ENCODE measurements around the gene DNMT3A. TPM values are rescaled to one million over a fixed set of nuclear protein-coding genes. Genes with fewer than 3 reads are reported as not detected.

Gene DNMT3A
- 31.4 TPM for total RNA-seq
- 6.5 TPM for polyA plus RNA-seq (ENCODE audit: insufficient read depth, low read depth, low replicate concordance)
- long read RNA-seq, donor 1, full-length matches to known transcripts = 7 of 7 reads
- long read RNA-seq, donor 1, partial matches to known transcripts = 0 of 7 reads
- long read RNA-seq, donor 1, other reads (novel, unspliced or antisense) = 0 of 7 reads
- long read RNA-seq, donor 2, partial matches to known transcripts = 0 of 6 reads
- long read RNA-seq, donor 2, other reads (novel, unspliced or antisense) = 0 of 6 reads
- long read RNA-seq, donor 3, full-length matches to known transcripts = 6 of 6 reads
- long read RNA-seq, donor 3, partial matches to known transcripts = 0 of 6 reads
- long read RNA-seq, donor 3, other reads (novel, unspliced or antisense) = 0 of 6 reads
- long read RNA-seq, donor 4, full-length matches to known transcripts = 4 of 4 reads
- long read RNA-seq, donor 4, partial matches to known transcripts = 0 of 4 reads
- long read RNA-seq, donor 4, other reads (novel, unspliced or antisense) = 0 of 4 reads
- long read RNA-seq, donor 5 = 0 reads
- long read RNA-seq, donor 6, partial matches to known transcripts = 0 of 1 reads
- long read RNA-seq, donor 6, other reads (novel, unspliced or antisense) = 0 of 1 reads
- long read RNA-seq, donor 7, full-length matches to known transcripts = 2 of 17 reads
- long read RNA-seq, donor 7, partial matches to known transcripts = 3 of 17 reads
- long read RNA-seq, donor 7, other reads (novel, unspliced or antisense) = 12 of 17 reads
- long read RNA-seq, donor 8, partial matches to known transcripts = 0 of 5 reads
- long read RNA-seq, donor 8, other reads (novel, unspliced or antisense) = 0 of 5 reads
- long read RNA-seq, donor 9, partial matches to known transcripts = 0 of 3 reads
- long read RNA-seq, donor 9, other reads (novel, unspliced or antisense) = 0 of 3 reads
- long read RNA-seq, donor 10, full-length matches to known transcripts = 4 of 4 reads
- long read RNA-seq, donor 10, partial matches to known transcripts = 0 of 4 reads
- long read RNA-seq, donor 10, other reads (novel, unspliced or antisense) = 0 of 4 reads

DNA sequence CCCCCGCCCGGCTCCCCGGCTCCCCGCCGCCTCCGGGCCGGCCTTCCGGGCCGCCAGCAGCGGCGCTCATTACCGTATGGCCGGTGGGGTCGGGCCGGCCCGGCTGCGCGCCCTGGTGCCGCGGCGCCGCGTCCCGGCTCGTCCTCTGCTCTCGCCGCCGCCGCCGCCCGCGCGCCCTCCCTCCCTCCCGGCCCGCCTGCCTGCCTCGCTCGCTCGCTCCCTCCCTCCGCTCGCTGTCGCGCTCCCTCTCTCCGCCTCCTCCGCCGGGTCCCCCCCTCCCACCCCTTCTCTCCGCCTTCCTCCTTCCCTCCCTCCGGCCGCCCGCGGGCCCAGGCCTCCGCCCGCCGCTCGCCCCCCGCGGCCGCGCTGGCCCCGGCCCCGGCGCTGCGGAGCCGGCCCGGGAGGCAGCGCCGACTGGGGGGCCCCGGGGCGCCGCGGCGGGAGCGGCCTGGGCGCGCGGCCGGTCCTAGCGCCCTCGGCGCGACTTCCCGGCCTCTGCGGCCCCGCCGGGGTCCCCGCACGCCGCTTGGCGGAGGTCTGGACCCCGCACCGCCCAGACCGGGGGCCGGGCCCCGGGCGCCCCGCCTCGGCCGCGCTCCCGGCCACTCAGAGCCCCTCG lies at the start of gene DNMT3A:
Gene DNMT3A (minus strand): TSS at position 173 of the 619 bp plus-strand sequence. CDS start 27,941 bp downstream, outside the sequence.
- no peak for FAIRE-seq
- peak within 1 kb of the TSS in 2 of 3 donors; percentile 29 to 55 for H3K9ac ChIP-seq (ENCODE audit: low read length in 3 of 3)

DNA sequence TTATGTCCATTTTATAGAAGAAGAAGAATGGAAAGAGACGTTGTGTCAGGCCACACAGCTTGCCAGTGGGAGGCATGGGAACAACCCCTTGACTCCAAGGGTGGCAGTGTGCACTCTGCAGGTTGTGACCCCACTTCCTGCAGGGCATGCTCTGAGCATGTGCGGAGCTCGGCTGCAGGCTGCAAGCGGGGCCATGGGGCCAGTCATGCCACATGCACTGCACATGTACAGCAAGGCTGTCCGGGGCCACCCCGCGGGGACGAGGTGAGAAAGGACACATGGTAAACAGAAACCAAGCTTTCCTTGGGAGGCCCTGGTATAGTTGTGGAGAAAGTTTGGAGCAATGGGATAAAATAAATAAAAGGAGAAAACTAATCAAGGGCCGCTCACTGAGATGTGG lies 47.4 kb upstream of the DNMT3A start:
- FAIRE-seq = no peak

More for the DNA sequence above, at the start of gene DNMT3A:
- no peaks in the 10 kb centered on the region for H3K9me3 ChIP-seq (ENCODE audit: control insufficient read depth in 2 of 3, insufficient read depth in 1 of 3, low read length in 3 of 3)
- H3K27me3 ChIP-seq (ENCODE audit: control insufficient read depth, insufficient read depth, low read length) = no peaks in the 10 kb centered on the region
- no peaks in the 10 kb centered on the region for H3K36me3 ChIP-seq (ENCODE audit: control insufficient read depth in 2 of 3, insufficient read depth in 3 of 3, low read length in 3 of 3)
- peak within 1 kb of the TSS; percentile 24 to 53 (median 26) for H3K4me3 ChIP-seq (ENCODE audit: low read length in 3 of 3)
- peak within 1 kb of the TSS; percentile 73 to 74 for H3K27ac ChIP-seq (ENCODE audit: low read depth in 2 of 2, low read length in 2 of 2)
- TF ChIP-seq, protein P1, sequence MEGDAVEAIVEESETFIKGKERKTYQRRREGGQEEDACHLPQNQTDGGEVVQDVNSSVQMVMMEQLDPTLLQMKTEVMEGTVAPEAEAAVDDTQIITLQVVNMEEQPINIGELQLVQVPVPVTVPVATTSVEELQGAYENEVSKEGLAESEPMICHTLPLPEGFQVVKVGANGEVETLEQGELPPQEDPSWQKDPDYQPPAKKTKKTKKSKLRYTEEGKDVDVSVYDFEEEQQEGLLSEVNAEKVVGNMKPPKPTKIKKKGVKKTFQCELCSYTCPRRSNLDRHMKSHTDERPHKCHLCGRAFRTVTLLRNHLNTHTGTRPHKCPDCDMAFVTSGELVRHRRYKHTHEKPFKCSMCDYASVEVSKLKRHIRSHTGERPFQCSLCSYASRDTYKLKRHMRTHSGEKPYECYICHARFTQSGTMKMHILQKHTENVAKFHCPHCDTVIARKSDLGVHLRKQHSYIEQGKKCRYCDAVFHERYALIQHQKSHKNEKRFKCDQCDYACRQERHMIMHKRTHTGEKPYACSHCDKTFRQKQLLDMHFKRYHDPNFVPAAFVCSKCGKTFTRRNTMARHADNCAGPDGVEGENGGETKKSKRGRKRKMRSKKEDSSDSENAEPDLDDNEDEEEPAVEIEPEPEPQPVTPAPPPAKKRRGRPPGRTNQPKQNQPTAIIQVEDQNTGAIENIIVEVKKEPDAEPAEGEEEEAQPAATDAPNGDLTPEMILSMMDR (IDR thresholded peaks at IDR 0.05; ENCODE audit: borderline replicate concordance, extremely low read depth, insufficient read depth) = no peak
- peaks cover 0 to 24% (median 0%) of the 10 kb centered on the region in 3 donors for H3K4me1 ChIP-seq (ENCODE audit: control insufficient read depth in 2 of 3, insufficient read depth in 2 of 3, low read depth in 1 of 3, low read length in 3 of 3)
- intact Hi-C loops (cut with DNase I) = no loop called here
- DNase-seq = peak; percentile 71 to 93 (median 85)

DNA sequence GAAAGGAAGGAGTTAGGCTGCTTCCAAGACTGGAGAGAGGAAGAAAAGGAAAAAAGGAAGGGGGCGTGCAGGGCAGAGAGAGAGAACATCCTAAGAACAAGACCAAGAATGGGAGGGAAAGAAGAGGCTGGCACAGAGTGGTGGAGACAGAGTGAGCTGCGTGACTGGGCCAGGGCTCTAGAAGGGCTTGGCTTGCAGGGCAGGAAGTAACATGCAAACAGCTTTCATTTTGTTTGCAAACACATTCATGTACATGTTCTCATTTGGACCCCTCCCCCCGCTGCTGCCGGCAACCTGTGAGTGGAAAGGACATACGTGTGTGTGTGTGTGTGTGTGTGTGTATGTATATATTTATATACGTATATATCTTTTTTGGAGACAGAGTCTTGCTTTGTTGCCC lies 46.8 kb upstream of the DNMT3A start:
- H3K27ac ChIP-seq (ENCODE audit: low read depth in 2 of 2, low read length in 2 of 2) = no peak overlapping the region
- H3K4me1 ChIP-seq (ENCODE audit: control insufficient read depth in 2 of 3, insufficient read depth in 2 of 3, low read depth in 1 of 3, low read length in 3 of 3) = no peaks in the 10 kb centered on the region
- H3K27me3 ChIP-seq (ENCODE audit: control insufficient read depth, insufficient read depth, low read length) = no peaks in the 10 kb centered on the region
- TF ChIP-seq, protein P1 (IDR thresholded peaks at IDR 0.05; ENCODE audit: borderline replicate concordance, extremely low read depth, insufficient read depth) = no peak
- peaks cover 0 to 5% (median 0%) of the 10 kb centered on the region in 3 donors for H3K36me3 ChIP-seq (ENCODE audit: control insufficient read depth in 2 of 3, insufficient read depth in 3 of 3, low read length in 3 of 3)
- DNase-seq (no peak), FAIRE-seq (no peak)
- H3K9me3 ChIP-seq (ENCODE audit: control insufficient read depth in 2 of 3, insufficient read depth in 1 of 3, low read length in 3 of 3) = no peaks in the 10 kb centered on the region
- intact Hi-C loops (cut with DNase I) = no loop called here
- H3K9ac ChIP-seq (ENCODE audit: low read length in 3 of 3) = no peak overlapping the region
- H3K4me3 ChIP-seq (ENCODE audit: low read length in 3 of 3) = no peak overlapping the region

More for the DNA sequence above, 47.4 kb upstream of the DNMT3A start:
- TF ChIP-seq, protein P1 (IDR thresholded peaks at IDR 0.05; ENCODE audit: borderline replicate concordance, extremely low read depth, insufficient read depth) = no peak
- H3K36me3 ChIP-seq (ENCODE audit: control insufficient read depth in 2 of 3, insufficient read depth in 3 of 3, low read length in 3 of 3) = peaks cover 0 to 5% (median 0%) of the 10 kb centered on the region in 3 donors
- H3K27ac ChIP-seq (ENCODE audit: low read depth in 2 of 2, low read length in 2 of 2) = no peak overlapping the region
- DNase-seq = no peak
- no peaks in the 10 kb centered on the region for H3K27me3 ChIP-seq (ENCODE audit: control insufficient read depth, insufficient read depth, low read length)
- H3K4me3 ChIP-seq (ENCODE audit: low read length in 3 of 3) = no peak overlapping the region
- H3K9me3 ChIP-seq (ENCODE audit: control insufficient read depth in 2 of 3, insufficient read depth in 1 of 3, low read length in 3 of 3) = no peaks in the 10 kb centered on the region
- intact Hi-C loops (cut with DNase I) = no loop called here
- no peaks in the 10 kb centered on the region for H3K4me1 ChIP-seq (ENCODE audit: control insufficient read depth in 2 of 3, insufficient read depth in 2 of 3, low read depth in 1 of 3, low read length in 3 of 3)
- H3K9ac ChIP-seq (ENCODE audit: low read length in 3 of 3) = no peak overlapping the region
